Trophoblast cell (in vitro differentiated cells and primary cell): ENCODE data around the gene SLAMF1.
"Not testable (repeated sequence)": the region's sequence is repeated elsewhere in the genome, so short reads cannot be mapped to it uniquely, and the experiment has no call there.

Experiments used
- DNase-seq, 2 donors: peaks; one replicate each; pipeline ENCODE4 v3.0.0-alpha.2; 2016
- H2AFZ ChIP-seq: 2 replicates; pipeline ENCODE4 v1.6.1; 2013; ENCODE audit warnings: low read length, moderate library complexity, mild to moderate bottlenecking; ENCODE audit not compliant: insufficient read depth, poor library complexity
- H2AK5ac ChIP-seq: 2 replicates; pipeline ENCODE4 v1.6.1; 2013; ENCODE audit warnings: mild to moderate bottlenecking, low read length
- H2BK120ac ChIP-seq: 2 replicates; pipeline ENCODE4 v1.6.1; 2013; ENCODE audit warnings: low read length, mild to moderate bottlenecking, moderate library complexity; ENCODE audit not compliant: insufficient read depth, poor library complexity
- H2BK12ac ChIP-seq: 2 replicates; pipeline ENCODE4 v1.6.1; 2013; ENCODE audit warnings: mild to moderate bottlenecking, low read length, moderate library complexity
- H2BK5ac ChIP-seq: 2 replicates; pipeline ENCODE4 v1.6.1; 2013; ENCODE audit warnings: low read length, low read depth, moderate library complexity, mild to moderate bottlenecking; ENCODE audit not compliant: poor library complexity
- H3K14ac ChIP-seq: 2 replicates; pipeline ENCODE4 v1.6.1; 2013; ENCODE audit warnings: mild to moderate bottlenecking, low read length
- H3K18ac ChIP-seq: 2 replicates; pipeline ENCODE4 v1.6.1; 2013; ENCODE audit warnings: mild to moderate bottlenecking, low read length
- H3K23ac ChIP-seq: 2 replicates; pipeline ENCODE4 v1.6.1; 2013; ENCODE audit warnings: low read length
- H3K27ac ChIP-seq: 2 replicates; pipeline ENCODE4 v1.5.1; 2013; ENCODE audit warnings: low read depth, mild to moderate bottlenecking, inconsistent platforms, low read length, moderate library complexity
- H3K27me3 ChIP-seq: 2 replicates; pipeline ENCODE4 v1.6.1; 2013; ENCODE audit warnings: inconsistent platforms, mild to moderate bottlenecking, low read length, moderate library complexity; ENCODE audit not compliant: insufficient read depth
- H3K36me3 ChIP-seq, 2 experiments: 1 replicate in 1 of 2; 2 replicates in 1 of 2; pipeline ENCODE4 v1.6.1; 2013; ENCODE audit warnings: low read length in 2 of 2, mild to moderate bottlenecking in 2 of 2, moderate library complexity in 1 of 2; ENCODE audit not compliant: insufficient read depth in 2 of 2, control insufficient read depth in 1 of 2
- H3K4ac ChIP-seq: 2 replicates; pipeline ENCODE4 v1.6.1; 2013; ENCODE audit warnings: low read depth, mild to moderate bottlenecking, low read length, moderate library complexity
- H3K4me1 ChIP-seq, 2 experiments: 1 replicate in 1 of 2; 2 replicates in 1 of 2; pipeline ENCODE4 v1.6.1; 2013; ENCODE audit warnings: low read length in 2 of 2, mild to moderate bottlenecking in 2 of 2, moderate library complexity in 1 of 2; ENCODE audit not compliant: insufficient read depth in 2 of 2, control insufficient read depth in 1 of 2
- H3K4me2 ChIP-seq: 2 replicates; pipeline ENCODE4 v1.6.1; 2013; ENCODE audit warnings: inconsistent platforms, mild to moderate bottlenecking, low read length, moderate library complexity
- H3K4me3 ChIP-seq: 2 replicates; pipeline ENCODE4 v1.5.1; 2013; ENCODE audit warnings: mild to moderate bottlenecking, low read depth, low read length, inconsistent platforms
- H3K79me1 ChIP-seq: one replicate; pipeline ENCODE4 v1.6.1; 2013; ENCODE audit warnings: low read length
- H3K79me2 ChIP-seq: 2 replicates; pipeline ENCODE4 v1.6.1; 2013; ENCODE audit warnings: low read length, mild to moderate bottlenecking; ENCODE audit not compliant: control insufficient read depth, insufficient read depth, poor library complexity
- H3K9ac ChIP-seq: 2 replicates; pipeline ENCODE4 v1.6.1; 2013; ENCODE audit warnings: mild to moderate bottlenecking, low read length
- H3K9me3 ChIP-seq: 2 replicates; pipeline ENCODE4 v1.6.1; 2013; ENCODE audit warnings: low read depth, mild to moderate bottlenecking, control low read depth, inconsistent platforms, low read length; ENCODE audit not compliant: insufficient read depth
- H4K12ac ChIP-seq: 2 replicates; pipeline ENCODE4 v1.6.1; 2013; ENCODE audit warnings: low read depth, mild to moderate bottlenecking, low read length, moderate library complexity
- H4K8ac ChIP-seq: 2 replicates; pipeline ENCODE4 v1.6.1; 2013; ENCODE audit warnings: low read depth, mild to moderate bottlenecking, low read length, moderate library complexity
- H4K91ac ChIP-seq: one replicate; pipeline ENCODE4 v1.6.1; 2013; ENCODE audit warnings: low read depth, mild to moderate bottlenecking, low read length, moderate library complexity
- WGBS: extraction: QIAGEN DNeasy Blood & Tissue Kit; methylation state at CpG from one replicate; pipeline ENCODE4 v1.1.7; 2013; ENCODE audit warnings: missing lambda C conversion rate; ENCODE audit not compliant: insufficient read length, insufficient coverage; ENCODE audit errors: extremely low coverage; 5-methylcytosine and 5-hydroxymethylcytosine counted together

Gene SLAMF1

GRCh38 chr1:160559437-160559836 is 87.4 kb downstream of the SLAMF1 start:
- H4K91ac ChIP-seq, H3K18ac ChIP-seq, H3K36me3 ChIP-seq, H2BK12ac ChIP-seq, H3K9me3 ChIP-seq, DNase-seq, H3K4me1 ChIP-seq, H3K14ac ChIP-seq, H3K79me1 ChIP-seq, H3K4ac ChIP-seq, H2AFZ ChIP-seq, H3K9ac ChIP-seq, H3K79me2 ChIP-seq, H3K4me2 ChIP-seq, H2BK5ac ChIP-seq, H3K4me3 ChIP-seq, H3K27me3 ChIP-seq, H3K23ac ChIP-seq, H3K27ac ChIP-seq, H2AK5ac ChIP-seq, H4K12ac ChIP-seq, H2BK120ac ChIP-seq, H4K8ac ChIP-seq: not testable (repeated sequence)
- no CpG with 5 or more reads among the region's 3 CpGs for WGBS

DNA sequence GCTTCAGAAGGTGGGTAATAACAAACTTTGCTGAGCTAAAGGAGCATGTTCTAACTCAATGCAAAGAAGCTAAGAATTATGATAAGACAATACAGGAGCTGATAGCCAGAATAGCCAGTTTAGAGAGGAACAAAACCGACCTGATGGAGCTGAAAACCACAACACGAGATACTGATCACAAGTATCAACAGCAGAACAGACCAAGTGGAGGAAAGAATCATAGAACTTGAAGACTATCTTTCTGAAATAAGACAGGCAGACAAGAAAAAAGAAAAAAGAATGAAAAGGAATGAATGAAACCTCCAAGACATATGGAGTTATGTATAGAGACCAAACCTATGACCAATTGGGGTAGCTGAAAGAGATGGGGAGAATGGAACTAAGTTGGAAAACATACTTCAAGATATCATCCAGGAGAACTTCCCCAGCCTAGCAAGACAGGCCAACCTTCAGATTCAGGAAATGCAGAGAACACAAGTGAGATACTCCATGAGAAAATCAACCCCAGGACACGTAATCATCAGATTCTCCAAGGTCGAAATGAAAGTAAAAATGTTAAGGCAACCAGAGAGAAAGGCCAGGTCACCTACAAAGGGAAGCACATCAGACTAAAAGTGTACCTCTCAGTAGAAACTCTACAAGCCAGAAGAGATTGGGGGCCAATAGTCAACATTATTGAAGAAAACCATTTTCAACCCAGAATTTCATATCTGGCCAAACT is 88.0 kb downstream of the SLAMF1 start:
- no peak for DNase-seq
- no peaks in the 10 kb centered on the region for H3K27me3 ChIP-seq
- no peak overlapping the region for H2BK120ac ChIP-seq
- no peak overlapping the region for H2BK5ac ChIP-seq
- no peak overlapping the region for H2BK12ac ChIP-seq
- no peak overlapping the region for H3K4me3 ChIP-seq
- H3K4me1 ChIP-seq: no peaks in the 10 kb centered on the region
- no peak overlapping the region for H3K27ac ChIP-seq
- H4K91ac ChIP-seq: no peak overlapping the region
- no peaks in the 10 kb centered on the region for H3K36me3 ChIP-seq
- H3K18ac ChIP-seq: no peak overlapping the region
- H4K12ac ChIP-seq: no peak overlapping the region
- no peak overlapping the region for H3K4me2 ChIP-seq
- H3K79me1 ChIP-seq: no peaks in the 10 kb centered on the region
- H4K8ac ChIP-seq: no peak overlapping the region
- no peak overlapping the region for H3K4ac ChIP-seq
- H2AK5ac ChIP-seq: no peak overlapping the region
- no peaks in the 10 kb centered on the region for H3K9me3 ChIP-seq
- no peak overlapping the region for H2AFZ ChIP-seq
- no CpG with 5 or more reads among the region's 4 CpGs for whole genome bisulfite sequencing
- no peak overlapping the region for H3K14ac ChIP-seq
- H3K23ac ChIP-seq: no peak overlapping the region
- no peaks in the 10 kb centered on the region for H3K79me2 ChIP-seq
- no peak overlapping the region for H3K9ac ChIP-seq
